ENCODE results near the gene LENG8.

The LENG8 gene

DNA sequence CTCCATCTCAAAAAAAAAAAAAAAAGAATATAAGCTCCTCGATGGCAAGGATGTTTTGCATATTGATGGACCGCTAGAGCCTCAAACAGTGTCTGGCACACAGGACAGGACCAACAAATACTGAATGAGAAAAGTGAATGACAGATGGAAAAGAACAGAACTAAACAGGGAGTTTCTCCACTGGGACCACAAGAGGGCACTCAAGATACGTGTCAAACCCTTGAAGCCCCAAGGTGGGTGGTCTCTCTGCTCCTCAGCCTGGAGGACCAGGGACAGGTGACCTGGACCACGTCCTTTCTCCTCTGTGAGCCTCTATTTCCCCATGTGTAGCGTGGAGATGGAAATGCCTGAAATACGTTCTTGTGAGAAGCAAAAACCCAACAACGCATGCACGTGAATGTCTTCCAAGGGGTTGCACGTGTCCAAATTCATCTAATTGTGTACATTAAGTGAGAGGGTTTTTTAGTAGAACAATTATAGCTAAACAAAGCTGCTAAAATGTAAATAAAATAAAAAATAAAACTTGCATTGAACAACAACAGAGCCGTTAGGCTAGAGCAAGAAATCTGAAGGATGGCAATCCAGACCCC, 29.8 kb downstream of the LENG8 start:
- H3K27ac ChIP-seq, result no peak overlapping the region
- TF ChIP-seq, protein P1, sequence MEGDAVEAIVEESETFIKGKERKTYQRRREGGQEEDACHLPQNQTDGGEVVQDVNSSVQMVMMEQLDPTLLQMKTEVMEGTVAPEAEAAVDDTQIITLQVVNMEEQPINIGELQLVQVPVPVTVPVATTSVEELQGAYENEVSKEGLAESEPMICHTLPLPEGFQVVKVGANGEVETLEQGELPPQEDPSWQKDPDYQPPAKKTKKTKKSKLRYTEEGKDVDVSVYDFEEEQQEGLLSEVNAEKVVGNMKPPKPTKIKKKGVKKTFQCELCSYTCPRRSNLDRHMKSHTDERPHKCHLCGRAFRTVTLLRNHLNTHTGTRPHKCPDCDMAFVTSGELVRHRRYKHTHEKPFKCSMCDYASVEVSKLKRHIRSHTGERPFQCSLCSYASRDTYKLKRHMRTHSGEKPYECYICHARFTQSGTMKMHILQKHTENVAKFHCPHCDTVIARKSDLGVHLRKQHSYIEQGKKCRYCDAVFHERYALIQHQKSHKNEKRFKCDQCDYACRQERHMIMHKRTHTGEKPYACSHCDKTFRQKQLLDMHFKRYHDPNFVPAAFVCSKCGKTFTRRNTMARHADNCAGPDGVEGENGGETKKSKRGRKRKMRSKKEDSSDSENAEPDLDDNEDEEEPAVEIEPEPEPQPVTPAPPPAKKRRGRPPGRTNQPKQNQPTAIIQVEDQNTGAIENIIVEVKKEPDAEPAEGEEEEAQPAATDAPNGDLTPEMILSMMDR (conservative IDR thresholded peaks at IDR 0.05; ENCODE audit: low read depth), result peak; percentile 79
- ChIA-PET CTCF (interaction anchor here (0.6 to 1.0 kb wide), 4 partner anchors 34 to 648 kb away, joined by 3 to 7 read pairs (median 4); no protein-coding TSS in a partner anchor), POLR2A (ENCODE audit: low non-redundant PET) (no interaction called here)
- DNase-seq (ENCODE audit: low spot score), result no peak

DNA sequence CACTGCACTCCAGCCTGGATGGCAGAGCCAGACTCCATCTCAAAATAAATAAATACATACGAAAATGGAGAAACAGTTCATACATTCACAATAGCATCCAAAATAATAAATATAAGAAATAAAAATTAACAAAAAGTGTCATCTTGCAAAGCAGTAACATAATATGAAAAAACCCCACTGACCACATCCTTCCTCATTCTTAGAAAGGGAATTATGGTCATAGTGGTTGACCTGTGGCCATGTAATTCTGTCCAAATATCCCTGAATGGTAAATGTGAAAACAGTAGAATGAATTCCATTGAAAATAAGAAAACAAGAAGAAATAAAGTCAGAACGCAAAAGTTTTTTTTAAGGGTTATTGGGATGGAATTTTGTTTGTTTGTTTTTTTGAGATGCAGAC, 31.1 kb downstream of the LENG8 start:
- ChIA-PET POLR2A (ENCODE audit: low non-redundant PET) (no interaction called here), CTCF (interaction anchor here (1.0 kb wide), 1 partner anchor 194 kb away, joined by 7 read pairs; no protein-coding TSS in a partner anchor)
- no peak for DNase-seq (ENCODE audit: low spot score)
- TF ChIP-seq, protein P1 (conservative IDR thresholded peaks at IDR 0.05; ENCODE audit: low read depth), result no peak
- H3K27ac ChIP-seq, result no peak overlapping the region

DNA sequence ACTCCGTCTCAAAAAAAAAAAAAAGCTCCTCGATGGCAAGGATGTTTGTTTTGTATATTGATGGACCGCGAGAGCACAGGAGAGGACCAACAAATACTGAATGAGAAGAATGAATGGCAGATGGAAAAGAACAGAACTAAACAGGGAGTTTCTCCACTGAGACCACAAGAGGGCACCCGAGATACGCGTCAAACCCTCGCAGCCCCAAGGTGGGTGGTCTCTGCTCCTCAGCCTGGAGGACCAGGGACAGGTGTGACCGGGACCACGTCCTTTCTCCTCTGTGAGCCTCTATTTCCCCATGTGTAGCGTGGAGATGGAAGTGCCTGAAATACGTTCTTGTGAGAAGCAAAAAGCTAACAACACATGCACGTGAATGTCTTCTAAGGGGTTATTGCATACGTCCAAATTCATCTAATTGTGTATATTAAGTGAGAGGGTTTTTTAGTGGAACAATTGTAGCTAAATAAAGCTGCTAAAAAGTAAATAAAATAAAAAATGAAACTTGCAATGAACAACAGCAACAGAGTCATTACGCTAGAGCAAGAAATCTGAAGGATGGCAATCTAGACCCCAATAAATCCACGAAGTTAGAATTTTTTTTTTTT, 32.4 kb downstream of the LENG8 start:
- CTCF ChIA-PET, result interaction anchor here (0.7 to 1.7 kb wide), 7 partner anchors 8 to 610 kb away, joined by 3 to 5 read pairs (median 3); partner anchors contain the start of gene CDC42EP5
- DNase-seq (ENCODE audit: low spot score), result peak; percentile 42
- POLR2A ChIA-PET (ENCODE audit: low non-redundant PET), result no interaction called here

DNA sequence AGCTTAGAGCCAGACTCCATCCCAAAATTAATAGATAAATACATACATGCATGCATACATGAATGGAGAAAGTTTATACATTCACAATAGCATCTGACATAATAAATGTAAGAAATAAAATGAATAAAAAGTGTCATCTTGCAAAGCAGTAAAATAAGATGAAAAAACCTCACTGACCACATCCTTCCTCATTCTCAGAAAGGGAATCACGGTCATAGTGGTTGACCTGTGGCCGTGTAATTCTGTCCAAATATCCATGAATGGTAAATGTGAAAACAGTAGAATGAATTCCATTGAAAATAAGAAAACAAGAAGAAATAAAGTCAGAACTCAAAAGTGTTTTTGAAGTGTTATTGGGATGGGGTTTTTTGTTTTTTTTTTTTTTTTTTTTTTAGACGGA, 33.9 kb downstream of the LENG8 start:
- CTCF ChIA-PET, result no interaction called here
- DNase-seq (ENCODE audit: low spot score), result no peak
- TF ChIP-seq, protein P1 (conservative IDR thresholded peaks at IDR 0.05; ENCODE audit: low read depth), result no peak
- POLR2A ChIA-PET (ENCODE audit: low non-redundant PET), result no interaction called here
- no peak overlapping the region for H3K27ac ChIP-seq

More for the DNA sequence above, 32.4 kb downstream of the LENG8 start:
- H3K27ac ChIP-seq, result no peak overlapping the region
- TF ChIP-seq, protein P1 (conservative IDR thresholded peaks at IDR 0.05; ENCODE audit: low read depth), result peak; percentile 80

DNA sequence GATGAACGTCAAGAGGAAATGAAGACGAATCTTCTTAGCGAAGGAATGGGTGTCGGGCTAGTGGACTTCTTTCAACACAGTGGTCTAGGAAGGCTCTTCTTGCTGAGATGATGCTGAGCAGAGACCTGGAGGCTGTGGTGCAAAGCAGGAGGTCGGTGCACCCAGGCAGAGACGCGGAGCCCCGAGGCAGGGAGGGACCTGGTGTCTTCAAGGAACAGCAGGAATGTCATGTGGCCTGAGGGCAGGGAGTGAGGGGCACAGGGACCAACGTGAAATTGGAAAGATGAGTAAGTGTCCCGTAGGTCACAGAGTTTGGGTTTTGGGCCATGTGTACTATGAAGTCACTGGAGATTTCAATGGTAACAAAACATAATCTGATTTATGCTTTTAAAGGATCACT, 35.5 kb downstream of the LENG8 start:
- no peak overlapping the region for H3K27ac ChIP-seq
- ChIA-PET POLR2A (ENCODE audit: low non-redundant PET) (no interaction called here), CTCF (no interaction called here)
- TF ChIP-seq, protein P1 (conservative IDR thresholded peaks at IDR 0.05; ENCODE audit: low read depth), result no peak
- no peak for DNase-seq (ENCODE audit: low spot score)

DNA sequence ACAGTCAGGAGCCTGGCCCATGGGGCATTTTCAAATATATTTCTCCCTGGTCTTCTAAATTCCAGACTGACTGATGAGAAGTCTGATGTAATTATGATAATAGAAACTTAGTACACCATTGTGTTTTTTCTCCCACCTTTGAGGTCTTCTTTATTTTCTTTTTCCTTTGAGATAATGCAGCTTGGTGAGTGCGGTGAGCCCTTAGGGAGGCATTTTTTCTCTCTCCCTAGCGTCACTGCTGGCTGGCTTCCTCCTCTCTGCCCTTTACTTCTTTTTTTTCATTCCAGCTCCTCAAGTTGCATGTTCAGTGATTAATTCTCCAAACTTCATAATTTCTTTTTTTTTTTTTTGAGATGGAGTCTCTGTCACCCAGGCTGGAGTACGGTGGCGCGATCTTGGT, 36.9 kb downstream of the LENG8 start:
- H3K27ac ChIP-seq, result no peak overlapping the region
- no peak for DNase-seq (ENCODE audit: low spot score)
- TF ChIP-seq, protein P1 (conservative IDR thresholded peaks at IDR 0.05; ENCODE audit: low read depth), result no peak
- ChIA-PET CTCF (interaction anchor here (0.9 kb wide), 1 partner anchor 188 kb away, joined by 5 read pairs; no protein-coding TSS in a partner anchor), POLR2A (ENCODE audit: low non-redundant PET) (no interaction called here)

Data from RWPE1 (cell line).